HepG2 (cell line): ENCODE data around the gene DUS3L. TPM values are rescaled to one million over a fixed set of nuclear protein-coding genes. Genes with fewer than 3 reads are reported as not detected.

Experiments used
- BORCS8-MEF2B ChIP-seq: sonication (generic); formaldehyde crosslinking; IDR thresholded peaks from 2 replicates; pipeline ENCODE4 v1.8.0; 2022; ENCODE audit warnings: mild to moderate bottlenecking, missing genetic modification reagents
- BRD4 ChIP-seq: sonication (generic); formaldehyde crosslinking; IDR thresholded peaks from 2 replicates; pipeline ENCODE4 v1.4.0; 2020; ENCODE audit warnings: missing genetic modification reagents
- CBX5 ChIP-seq: sonication (generic); formaldehyde crosslinking; IDR thresholded peaks from 2 replicates; pipeline ENCODE4 v1.4.0; 2020; ENCODE audit warnings: missing genetic modification reagents, borderline replicate concordance
- CSRNP2 ChIP-seq: sonication (generic); formaldehyde crosslinking; conservative IDR thresholded peaks from 2 replicates; pipeline ENCODE4 v1.8.0; 2022; ENCODE audit warnings: low read depth, missing genetic modification reagents
- GATA4 ChIP-seq: sonication (generic); IDR thresholded peaks from 2 replicates; pipeline ENCODE4 v1.6.1; 2016; ENCODE audit warnings: antibody characterized with exemption, low read depth, borderline replicate concordance
- HMG20B ChIP-seq: conservative IDR thresholded peaks from 2 replicates; pipeline ENCODE4 v1.6.1; 2016; ENCODE audit warnings: missing genetic modification reagents, missing compliant biosample characterization
- KDM2A ChIP-seq: sonication (generic); formaldehyde crosslinking; IDR thresholded peaks from 2 replicates; pipeline ENCODE4 v1.4.0; 2020; ENCODE audit warnings: low read depth, missing genetic modification reagents, borderline replicate concordance
- KDM5A ChIP-seq: fragments of 200-600 bp; sonication (generic); IDR thresholded peaks from 2 replicates; pipeline ENCODE4 v1.7.0; 2018; ENCODE audit warnings: antibody characterized with exemption, mild to moderate bottlenecking, low read length, borderline replicate concordance
- NPAS2 ChIP-seq: sonication (generic); formaldehyde crosslinking; IDR thresholded peaks from 2 replicates; pipeline ENCODE4 v1.8.0; 2022; ENCODE audit warnings: mild to moderate bottlenecking, missing genetic modification reagents, borderline replicate concordance
- RFX3 ChIP-seq: IDR thresholded peaks from 2 replicates; pipeline ENCODE4 v1.6.1; 2016; ENCODE audit warnings: missing biosample characterization, missing genetic modification reagents
- RFXAP ChIP-seq: sonication (generic); formaldehyde crosslinking; IDR thresholded peaks from 2 replicates; pipeline ENCODE4 v1.4.0; 2020; ENCODE audit warnings: missing genetic modification reagents, borderline replicate concordance
- TEAD3 ChIP-seq: optimal IDR thresholded peaks from 2 replicates; pipeline ENCODE3; 2016; ENCODE audit warnings: borderline replicate concordance
- XRCC5 ChIP-seq: fragments of 200-400 bp; formaldehyde crosslinking; optimal IDR thresholded peaks from 2 replicates; pipeline ENCODE3; 2017; ENCODE audit warnings: mild to moderate bottlenecking, low read length
- YEATS2 ChIP-seq: sonication (generic); formaldehyde crosslinking; IDR thresholded peaks from 2 replicates; pipeline ENCODE4 v1.4.0; 2020; ENCODE audit warnings: missing genetic modification reagents, borderline replicate concordance
- ZMYM4 ChIP-seq: sonication (generic); formaldehyde crosslinking; IDR thresholded peaks from 2 replicates; pipeline ENCODE4 v1.8.1; 2023; ENCODE audit warnings: mild to moderate bottlenecking, missing genetic modification reagents
- ZNF367 ChIP-seq: sonication (generic); formaldehyde crosslinking; IDR thresholded peaks from 2 replicates; pipeline ENCODE4 v1.4.0; 2020; ENCODE audit warnings: missing genetic modification reagents, borderline replicate concordance
- ZNF446 ChIP-seq: sonication (generic); formaldehyde crosslinking; IDR thresholded peaks from 2 replicates; pipeline ENCODE4 v1.5.0; 2020; ENCODE audit warnings: mild to moderate bottlenecking, missing genetic modification reagents
- ZNF570 ChIP-seq: sonication (generic); formaldehyde crosslinking; IDR thresholded peaks from 2 replicates; pipeline ENCODE4 v1.4.0; 2020; ENCODE audit warnings: mild to moderate bottlenecking, missing genetic modification reagents, borderline replicate concordance
- ZNF589 ChIP-seq: sonication (generic); formaldehyde crosslinking; conservative IDR thresholded peaks from 2 replicates; pipeline ENCODE4 v1.8.0; 2022; ENCODE audit warnings: mild to moderate bottlenecking, moderate library complexity, missing genetic modification reagents
- ZNF678 ChIP-seq: sonication (generic); formaldehyde crosslinking; IDR thresholded peaks from 2 replicates; pipeline ENCODE4 v1.4.0; 2020; ENCODE audit warnings: mild to moderate bottlenecking, missing genetic modification reagents
- ZNF724P ChIP-seq: sonication (generic); formaldehyde crosslinking; IDR thresholded peaks from 2 replicates; pipeline ENCODE4 v1.8.0; 2022; ENCODE audit warnings: missing genetic modification reagents, borderline replicate concordance
- ZSCAN25 ChIP-seq: sonication (generic); formaldehyde crosslinking; IDR thresholded peaks from 2 replicates; pipeline ENCODE4 v1.8.0; 2022; ENCODE audit warnings: mild to moderate bottlenecking, missing genetic modification reagents
- polyA plus RNA-seq, 8 experiments: library from polyadenylated mRNA; depleted of rRNA in 3 of 8; stranded (reverse) in 7 of 8; unstranded in 1 of 8; fragments of >200 nt; fragmentation: Illumina TruSeq in 4 of 8; extraction: Trizol in 4 of 8; gene quantifications; 2 replicates each; pipeline versions ENCODE4 v1.2.1 to v1.2.3, GENCODE V29; 2011 to 2016; ENCODE audit warnings: low read depth in 4 of 8, missing spikeins in 1 of 8, mixed read lengths in 1 of 8; ENCODE audit not compliant: insufficient read depth in 1 of 8
- total RNA-seq, 5 experiments: library from RNA; depleted of rRNA; stranded (reverse); fragments of >200 nt; fragmentation: Illumina TruSeq; extraction: Trizol; gene quantifications; 2 replicates each; pipeline ENCODE4 v1.2.3, GENCODE V29; 2016; ENCODE audit warnings: low read depth in 1 of 5
- TF ChIP-seq, protein P1 (sequence below): sonication (generic); formaldehyde crosslinking; IDR thresholded peaks from 2 replicates; pipeline ENCODE4 v1.5.1; 2020; ENCODE audit warnings: missing genetic modification reagents, mild to moderate bottlenecking, borderline replicate concordance
- TF ChIP-seq, protein P2 (sequence below): sonication (generic); formaldehyde crosslinking; IDR thresholded peaks from 2 replicates; pipeline ENCODE4 v1.4.0; 2020; ENCODE audit warnings: missing genetic modification reagents

DUS3L gene
- total and polyA plus RNA-seq, 2 of the 13 experiments (the other 11 are each of a cell fraction or from before 2014, with no cell fraction given): 13.3 to 25.1 TPM

DNA sequence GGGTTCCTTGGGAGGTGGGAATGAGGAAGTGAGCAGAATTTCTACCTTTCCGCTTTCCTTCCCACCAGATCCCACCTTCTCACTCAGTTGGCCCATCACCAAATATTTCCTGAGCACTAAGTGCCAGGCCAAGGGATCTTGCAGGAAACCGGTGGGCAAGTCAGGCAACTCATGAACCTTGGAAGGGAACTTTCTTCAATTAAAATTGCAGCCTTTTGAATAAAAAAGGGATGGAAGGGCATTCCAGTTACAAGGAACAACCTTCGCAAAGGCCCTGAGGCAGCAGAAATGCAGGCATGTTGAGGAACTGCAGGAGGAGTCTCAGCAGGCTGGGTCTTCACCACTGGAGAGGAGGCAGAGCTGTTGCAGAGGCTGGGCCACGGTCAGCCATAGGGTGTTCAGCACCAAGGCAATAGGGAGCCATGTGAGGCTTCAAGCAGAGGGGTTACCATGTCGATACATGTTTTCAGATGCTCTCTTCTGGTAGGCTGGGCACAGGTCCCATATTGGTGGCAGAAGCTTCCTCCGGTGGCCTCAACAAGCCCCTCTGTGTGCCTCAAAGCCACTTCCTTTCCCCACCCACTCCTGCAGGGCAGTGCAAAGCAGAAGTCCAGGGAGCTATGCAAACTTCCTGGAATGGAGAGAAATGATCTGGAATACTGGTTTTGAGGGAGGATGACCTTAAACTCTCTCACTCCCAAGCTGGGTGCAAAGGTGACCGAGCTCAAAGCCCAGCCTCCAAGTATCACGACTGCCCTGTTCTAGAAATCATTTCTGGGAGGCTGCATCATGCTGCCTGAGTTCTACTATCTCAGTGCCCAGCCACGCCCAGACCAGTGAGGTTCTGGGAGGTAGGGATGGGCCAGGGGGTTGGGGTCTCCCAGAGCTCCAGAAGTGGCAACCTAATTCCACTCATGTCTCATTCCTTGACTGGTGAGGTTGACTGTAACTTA is 48.4 kb upstream of the DUS3L start, which contains the start of gene FUT6 (continued):
- TF ChIP-seq ZNF589 (CRISPR knock-in tag) (no peak), ZNF570 (CRISPR knock-in tag) (no peak), ZNF678 (CRISPR knock-in tag) (0 out of 2 replicates have a peak, but pooled peaks have one; percentile 52), ZMYM4 (peak; percentile 44; the same call in 1 of the 2 replicates), ZNF367 (CRISPR knock-in tag) (no peak), KDM2A (CRISPR knock-in tag) (0 out of 2 replicates have a peak, but pooled peaks have one; percentile 11), ZNF724P (CRISPR knock-in tag) (no peak), BORCS8-MEF2B (CRISPR knock-in tag) (no peak), ZNF446 (CRISPR knock-in tag) (0 out of 2 replicates have a peak, but pooled peaks have one; percentile 59), ZSCAN25 (CRISPR knock-in tag) (no peak), RFXAP (CRISPR knock-in tag) (no peak; the same call in 1 of the 2 replicates), NPAS2 (no peak), TEAD3 (peak; percentile 74), YEATS2 (no peak; the same call in 1 of the 2 replicates), RFX3 (CRISPR knock-in tag) (no peak), HMG20B (CRISPR knock-in tag) (no peak), KDM5A (no peak), CBX5 (CRISPR knock-in tag) (no peak; the same call in 1 of the 2 replicates), CSRNP2 (no peak), XRCC5 (no peak), GATA4 (no peak), BRD4 (CRISPR knock-in tag) (no peak)
- TF ChIP-seq, protein P1, sequence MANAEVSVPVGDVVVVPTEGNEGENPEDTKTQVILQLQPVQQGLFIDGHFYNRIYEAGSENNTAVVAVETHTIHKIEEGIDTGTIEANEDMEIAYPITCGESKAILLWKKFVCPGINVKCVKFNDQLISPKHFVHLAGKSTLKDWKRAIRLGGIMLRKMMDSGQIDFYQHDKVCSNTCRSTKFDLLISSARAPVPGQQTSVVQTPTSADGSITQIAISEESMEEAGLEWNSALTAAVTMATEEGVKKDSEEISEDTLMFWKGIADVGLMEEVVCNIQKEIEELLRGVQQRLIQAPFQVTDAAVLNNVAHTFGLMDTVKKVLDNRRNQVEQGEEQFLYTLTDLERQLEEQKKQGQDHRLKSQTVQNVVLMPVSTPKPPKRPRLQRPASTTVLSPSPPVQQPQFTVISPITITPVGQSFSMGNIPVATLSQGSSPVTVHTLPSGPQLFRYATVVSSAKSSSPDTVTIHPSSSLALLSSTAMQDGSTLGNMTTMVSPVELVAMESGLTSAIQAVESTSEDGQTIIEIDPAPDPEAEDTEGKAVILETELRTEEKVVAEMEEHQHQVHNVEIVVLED (CRISPR knock-in tag): 0 out of 2 replicates have a peak, but pooled peaks have one; percentile 31
- TF ChIP-seq, protein P2, sequence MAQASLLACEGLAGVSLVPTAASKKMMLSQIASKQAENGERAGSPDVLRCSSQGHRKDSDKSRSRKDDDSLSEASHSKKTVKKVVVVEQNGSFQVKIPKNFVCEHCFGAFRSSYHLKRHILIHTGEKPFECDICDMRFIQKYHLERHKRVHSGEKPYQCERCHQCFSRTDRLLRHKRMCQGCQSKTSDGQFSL (CRISPR knock-in tag): no peak
